PC-3 (cell line): ENCODE measurements around the gene RTN1.

ENCODE experiments used
- EZH2 ChIP-seq: fragments of 300-600 bp; sonication (generic); IDR thresholded peaks from one replicate; pipeline ENCODE4 v1.6.1; 2017; ENCODE audit warnings: antibody characterized with exemption, mild to moderate bottlenecking, low read length; ENCODE audit not compliant: unreplicated experiment
- TF ChIP-seq, protein P1 (sequence below): fragments of 300-600 bp; sonication (generic); conservative IDR thresholded peaks from 2 replicates; pipeline ENCODE4 v1.5.1; 2017; ENCODE audit warnings: antibody characterized with exemption, low read depth, mild to moderate bottlenecking, low read length

DNA sequence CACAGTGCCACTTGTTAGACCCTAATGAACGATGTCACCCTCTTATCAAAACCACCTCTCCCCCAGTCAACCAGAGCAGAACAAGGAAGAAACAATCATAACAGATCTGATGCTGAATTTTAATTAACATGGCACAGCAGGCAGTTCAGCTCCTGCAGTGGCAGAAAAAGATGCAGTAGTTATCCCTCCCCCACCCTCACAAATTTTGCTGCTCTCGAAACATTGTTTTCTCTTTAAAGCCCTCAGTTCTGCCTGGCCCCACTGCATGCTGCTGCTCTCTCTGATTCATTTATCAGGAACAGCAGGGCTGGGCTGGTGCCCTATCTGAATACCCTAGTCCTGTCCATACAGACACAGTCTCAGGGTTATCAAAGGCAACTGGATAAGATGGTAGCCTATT is 306.2 kb downstream of the RTN1 start:
- TF ChIP-seq, protein P1, sequence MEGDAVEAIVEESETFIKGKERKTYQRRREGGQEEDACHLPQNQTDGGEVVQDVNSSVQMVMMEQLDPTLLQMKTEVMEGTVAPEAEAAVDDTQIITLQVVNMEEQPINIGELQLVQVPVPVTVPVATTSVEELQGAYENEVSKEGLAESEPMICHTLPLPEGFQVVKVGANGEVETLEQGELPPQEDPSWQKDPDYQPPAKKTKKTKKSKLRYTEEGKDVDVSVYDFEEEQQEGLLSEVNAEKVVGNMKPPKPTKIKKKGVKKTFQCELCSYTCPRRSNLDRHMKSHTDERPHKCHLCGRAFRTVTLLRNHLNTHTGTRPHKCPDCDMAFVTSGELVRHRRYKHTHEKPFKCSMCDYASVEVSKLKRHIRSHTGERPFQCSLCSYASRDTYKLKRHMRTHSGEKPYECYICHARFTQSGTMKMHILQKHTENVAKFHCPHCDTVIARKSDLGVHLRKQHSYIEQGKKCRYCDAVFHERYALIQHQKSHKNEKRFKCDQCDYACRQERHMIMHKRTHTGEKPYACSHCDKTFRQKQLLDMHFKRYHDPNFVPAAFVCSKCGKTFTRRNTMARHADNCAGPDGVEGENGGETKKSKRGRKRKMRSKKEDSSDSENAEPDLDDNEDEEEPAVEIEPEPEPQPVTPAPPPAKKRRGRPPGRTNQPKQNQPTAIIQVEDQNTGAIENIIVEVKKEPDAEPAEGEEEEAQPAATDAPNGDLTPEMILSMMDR: no peak
- TF ChIP-seq EZH2: no peak
